Right lobe of liver (tissue), 6 donors: ENCODE results near the gene GRIA3. TPM values are rescaled to one million over a fixed set of nuclear protein-coding genes. Genes with fewer than 3 reads are reported as not detected.
A peak's percentile ranks its signal among the peaks of the same experiment; 100 is the strongest.

ENCODE experiments used
- ATAC-seq, 4 donors: fragments of 200-7000 bp; cut with Tn5 transposase; one replicate each; pipeline ENCODE4 v1.9.1; 2020; ENCODE audit warnings: mild to moderate bottlenecking in 4 of 4, moderate library complexity in 4 of 4
- DNase-seq, 3 donors: peaks; one replicate each; pipeline ENCODE4 v3.0.0-alpha.2; 2020
- H3K27ac ChIP-seq, 3 donors: fragments of 200-600 bp; one replicate each; pipeline ENCODE4 v1.8.0; 2022
- H3K27me3 ChIP-seq, 2 donors: fragments of 200-600 bp; one replicate each; pipeline ENCODE4 v1.8.0; 2022
- H3K36me3 ChIP-seq, 4 donors: fragments of 200-600 bp; sonication (generic) in 1 of 4; one replicate each; pipeline versions ENCODE4 v1.5.1 to v1.8.0; 2017 to 2022; ENCODE audit warnings: control low read depth in 1 of 4
- H3K4me1 ChIP-seq, 4 donors: fragments of 200-600 bp; sonication (generic) in 1 of 4; one replicate each; pipeline versions ENCODE4 v1.5.1 to v1.8.0; 2017 to 2022; ENCODE audit warnings: control low read depth in 1 of 4
- H3K4me3 ChIP-seq, 3 donors: fragments of 200-600 bp; one replicate each; pipeline ENCODE4 v1.8.0; 2022
- H3K9me3 ChIP-seq, 4 donors: fragments of 200-600 bp; sonication (generic) in 1 of 4; one replicate each; pipeline versions ENCODE4 v1.5.1 to v1.8.0; 2017 to 2022; ENCODE audit warnings: control low read depth in 1 of 4
- POLR2A ChIP-seq: fragments of 450-650 bp; IDR thresholded peaks from one replicate; pipeline ENCODE4 v1.6.1; 2017; ENCODE audit warnings: antibody characterized with exemption, mild to moderate bottlenecking
- WGBS: methylation state at CpG from one replicate; pipeline ENCODE4 v1.1.6; 2018; ENCODE audit warnings: low coverage, low lambda C conversion rate; ENCODE audit not compliant: insufficient coverage; ENCODE audit errors: missing lambda C conversion rate; 5-methylcytosine and 5-hydroxymethylcytosine counted together
- intact Hi-C, 2 donors: fragments of 100-400 bp; cut with DNase I; formaldehyde crosslinking; loops; one replicate each; pipeline versions ENCODE4 v1.11.2 to v1.14.1; 2022
- total RNA-seq, 6 experiments: library from RNA; depleted of rRNA in 2 of 6; stranded (reverse); fragments of >200 nt in 2 of 6; fragmentation: NEBNext Ultra II Directional in 3 of 6; extraction: Animal tissue kit (Norgen Biotek cat#: 25700) in 3 of 6; gene quantifications; one replicate each; pipeline versions ENCODE4 v1.1.0 to v1.2.4, GENCODE V29; 2016 to 2023
- TF ChIP-seq, protein P1 (sequence below), 4 donors: fragments of 200-600 bp in 3 of 4; fragments of 450-650 bp in 1 of 4; IDR thresholded peaks; one replicate each; pipeline versions ENCODE4 v1.5.1 to v1.8.0; 2016 to 2022; ENCODE audit warnings: antibody characterized with exemption in 4 of 4, mild to moderate bottlenecking in 2 of 4
- donor health status: DM: no; HTN: yes; CAD: no.
- donor health status: DM: no; HTN: no; CAD: no.
- donor health status: DM: no; HTN: no; CAD: no.
- donor health status: DM: no; HTN: yes; CAD: no.
- donor health status: DM: no; HTN: yes; CAD: no.

Gene GRIA3
- total RNA-seq, 6 experiments from 2014 or later = 0.93 to 6.4 (median 4.1) TPM

DNA sequence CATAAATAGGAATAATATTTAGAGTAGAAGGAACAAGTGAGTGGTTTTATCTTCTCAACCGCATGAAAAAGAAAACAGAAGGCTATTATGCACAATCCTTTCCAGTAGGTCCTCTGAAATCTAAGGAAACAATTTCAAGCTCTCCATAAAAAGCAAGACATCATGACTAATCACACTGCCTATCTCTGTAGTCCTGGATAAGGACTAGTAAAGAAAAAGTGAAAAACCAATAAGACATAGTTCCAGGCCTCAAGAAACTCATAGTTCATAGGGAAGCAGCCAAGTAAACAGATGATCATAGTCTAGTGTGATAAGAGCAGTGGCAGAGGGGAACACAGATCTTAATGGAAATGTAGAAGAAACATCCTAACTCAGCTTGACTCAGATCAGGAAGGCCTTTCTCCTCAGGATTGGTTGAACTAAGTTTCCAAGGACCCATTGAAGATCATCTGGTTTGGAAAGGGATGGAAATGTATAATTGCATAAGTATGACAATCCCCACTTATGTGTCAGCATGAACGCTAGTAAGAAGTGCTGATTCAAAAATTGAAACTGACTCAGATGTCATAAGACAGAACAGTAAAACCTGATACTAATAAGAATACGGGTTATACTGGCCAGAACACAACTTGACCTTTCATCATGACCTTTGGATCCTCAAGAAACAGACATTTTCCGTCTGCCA, 155.3 kb downstream of the GRIA3 start:
- ATAC-seq (no peak), DNase-seq (no peak)
- H3K4me3 ChIP-seq = no peak overlapping the region
- WGBS = 44% methylated on average over 4 of the region's 4 CpGs
- no peaks in the 10 kb centered on the region for H3K36me3 ChIP-seq
- no peak for TF ChIP-seq POLR2A
- TF ChIP-seq, protein P1, sequence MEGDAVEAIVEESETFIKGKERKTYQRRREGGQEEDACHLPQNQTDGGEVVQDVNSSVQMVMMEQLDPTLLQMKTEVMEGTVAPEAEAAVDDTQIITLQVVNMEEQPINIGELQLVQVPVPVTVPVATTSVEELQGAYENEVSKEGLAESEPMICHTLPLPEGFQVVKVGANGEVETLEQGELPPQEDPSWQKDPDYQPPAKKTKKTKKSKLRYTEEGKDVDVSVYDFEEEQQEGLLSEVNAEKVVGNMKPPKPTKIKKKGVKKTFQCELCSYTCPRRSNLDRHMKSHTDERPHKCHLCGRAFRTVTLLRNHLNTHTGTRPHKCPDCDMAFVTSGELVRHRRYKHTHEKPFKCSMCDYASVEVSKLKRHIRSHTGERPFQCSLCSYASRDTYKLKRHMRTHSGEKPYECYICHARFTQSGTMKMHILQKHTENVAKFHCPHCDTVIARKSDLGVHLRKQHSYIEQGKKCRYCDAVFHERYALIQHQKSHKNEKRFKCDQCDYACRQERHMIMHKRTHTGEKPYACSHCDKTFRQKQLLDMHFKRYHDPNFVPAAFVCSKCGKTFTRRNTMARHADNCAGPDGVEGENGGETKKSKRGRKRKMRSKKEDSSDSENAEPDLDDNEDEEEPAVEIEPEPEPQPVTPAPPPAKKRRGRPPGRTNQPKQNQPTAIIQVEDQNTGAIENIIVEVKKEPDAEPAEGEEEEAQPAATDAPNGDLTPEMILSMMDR (IDR thresholded peaks at IDR 0.05) = no peak
- intact Hi-C loops = no loop called here
- no peak overlapping the region for H3K27ac ChIP-seq
- H3K27me3 ChIP-seq = no peaks in the 10 kb centered on the region
- no peaks in the 10 kb centered on the region for H3K9me3 ChIP-seq
- peaks cover 0 to 7% (median 0%) of the 10 kb centered on the region in 4 donors for H3K4me1 ChIP-seq

DNA sequence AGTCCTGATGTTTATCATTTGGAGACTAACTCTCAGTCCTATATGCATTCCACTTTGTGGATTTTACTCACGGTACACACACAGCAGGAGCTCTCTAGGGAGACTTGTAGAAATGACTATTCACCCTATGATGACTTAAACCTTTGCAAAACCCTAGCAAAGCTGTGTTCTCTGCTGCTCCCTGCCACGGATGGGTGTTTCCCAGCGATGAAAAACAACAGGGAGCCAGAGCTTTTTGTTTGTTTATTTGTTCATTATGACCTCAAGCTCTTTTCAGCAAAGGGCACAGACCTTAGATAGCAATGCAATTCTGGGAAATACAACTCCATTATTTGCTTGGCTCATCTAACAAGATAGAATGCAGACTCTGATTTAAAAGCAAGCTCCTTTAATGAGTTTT, 156.6 kb downstream of the GRIA3 start:
- intact Hi-C loops = no loop called here
- Histone ChIP-seq H3K36me3 (no peaks in the 10 kb centered on the region), H3K9me3 (no peaks in the 10 kb centered on the region), H3K27me3 (no peaks in the 10 kb centered on the region), H3K4me3 (no peak overlapping the region), H3K27ac (no peak overlapping the region), H3K4me1 (peaks cover 0 to 7% (median 0%) of the 10 kb centered on the region in 4 donors)
- DNase-seq (peak in 1 of 3 donors; percentile 22), ATAC-seq (peak; percentile 77 to 94 (median 86))
- TF ChIP-seq, protein P1 (IDR thresholded peaks at IDR 0.05) = no peak
- TF ChIP-seq POLR2A = no peak
- WGBS = 8% methylated on average over 3 of the region's 3 CpGs

GRCh38 chrX:123348468-123348867, 164.4 kb downstream of the GRIA3 start:
- H3K27me3 ChIP-seq = no peaks in the 10 kb centered on the region
- no peak overlapping the region for H3K27ac ChIP-seq
- no peak overlapping the region for H3K4me3 ChIP-seq
- ATAC-seq = no peak
- H3K9me3 ChIP-seq = no peaks in the 10 kb centered on the region
- WGBS = 44% methylated on average over 1 of the region's 1 CpG
- no peaks in the 10 kb centered on the region for H3K36me3 ChIP-seq
- intact Hi-C loops = no loop called here
- no peaks in the 10 kb centered on the region for H3K4me1 ChIP-seq
- TF ChIP-seq POLR2A = no peak
- TF ChIP-seq, protein P1 (IDR thresholded peaks at IDR 0.05) = no peak
- DNase-seq = no peak

- DNase-seq (no peak), ATAC-seq (no peak)
- Histone ChIP-seq H3K4me1 (no peaks in the 10 kb centered on the region), H3K9me3 (no peaks in the 10 kb centered on the region), H3K4me3 (no peak overlapping the region), H3K27me3 (no peaks in the 10 kb centered on the region), H3K36me3 (no peaks in the 10 kb centered on the region), H3K27ac (no peak overlapping the region)
- no peak for TF ChIP-seq POLR2A
- TF ChIP-seq, protein P1 (IDR thresholded peaks at IDR 0.05) = no peak
- WGBS = 34% methylated on average over 2 of the region's 2 CpGs
- intact Hi-C loops = no loop called here
Measured at GRCh38 chrX:123350226-123350625, 166.1 kb downstream of the GRIA3 start.
